A549 (cell line): ENCODE data around the gene MEGF9. TPM values are rescaled to one million over a fixed set of nuclear protein-coding genes. Genes with fewer than 3 reads are reported as not detected.
"Not testable (repeated sequence)": the region's sequence is repeated elsewhere in the genome, so short reads cannot be mapped to it uniquely, and the experiment has no call there.

Experiments
- ATAC-seq, 2 experiments: fragments of 200-7000 bp in 1 of 2; fragments of >200 bp in 1 of 2; cut with Nextera tagmentation in 1 of 2; cut with Tn5 transposase in 1 of 2; 3 replicates each; pipeline versions ENCODE4 v1.8.0 to v1.9.1; 2018 to 2020; ENCODE audit warnings: mild to moderate bottlenecking in 1 of 2, moderate library complexity in 1 of 2
- CTCF ChIA-PET: fragments of 300-600 bp; sonication (Branson Sonifier 250); formaldehyde crosslinking; extraction: SDS; loops from one replicate; lab custom pipeline; 2021; ENCODE audit warnings: antibody characterized with exemption, inconsistent platforms; lab: Yijun Ruan, JAX
- POLR2A ChIA-PET: fragments of 350-600 bp; formaldehyde crosslinking; extraction: SDS; loops from one replicate; lab custom pipeline; 2021; ENCODE audit warnings: antibody characterized with exemption, inconsistent platforms; lab: Yijun Ruan, JAX
- DNase-seq, 2 experiments: peaks; one replicate each; pipeline versions ENCODE4 v3.0.0 to v3.0.0-alpha.2; 2011 to 2016; ENCODE audit warnings: low read depth in 1 of 2, low spot score in 1 of 2
- FAIRE-seq: peaks from 2 replicates; lab custom pipeline; 2011; peaks lifted over from hg19 to GRCh38; lab: Jason Lieb, UNC
- H3K27ac ChIP-seq, 2 experiments: fragments of >200 bp; sonication (Bioruptor Twin); formaldehyde crosslinking; 3 replicates each; pipeline ENCODE4 v1.5.1; 2016 to 2017
- H3K4me1 ChIP-seq: fragments of >200 bp; sonication (Bioruptor Twin); formaldehyde crosslinking; 3 replicates; pipeline ENCODE4 v1.6.1; 2016
- H3K4me2 ChIP-seq: fragments of >200 bp; sonication (Bioruptor Twin); formaldehyde crosslinking; 3 replicates; pipeline ENCODE4 v1.6.1; 2016
- H3K4me3 ChIP-seq: fragments of >200 bp; sonication (Bioruptor Twin); formaldehyde crosslinking; 3 replicates; pipeline ENCODE4 v1.5.1; 2016
- H3K9me3 ChIP-seq: fragments of >200 bp; sonication (Bioruptor Twin); formaldehyde crosslinking; 3 replicates; pipeline ENCODE4 v1.6.1; 2016
- CBX2 ChIP-seq: fragments of 200-600 bp; sonication (generic); IDR thresholded peaks from 2 replicates; pipeline ENCODE4 v1.6.1; 2016; ENCODE audit warnings: low read depth, mild to moderate bottlenecking, borderline replicate concordance
- CBX8 ChIP-seq: fragments of 200-600 bp; sonication (generic); IDR thresholded peaks from 2 replicates; pipeline ENCODE4 v1.6.1; 2016
- CEBPB ChIP-seq, 2 experiments: fragments of >200 bp in 1 of 2; sonication (Bioruptor Twin) in 1 of 2; formaldehyde crosslinking in 1 of 2; IDR thresholded peaks; 2 replicates each; pipeline ENCODE4 v1.6.1; 2012 to 2016
- EHF ChIP-seq: fragments of 250-450 bp; sonication (Bioruptor Pico); IDR thresholded peaks from 2 replicates; pipeline ENCODE4 v1.5.0; 2020; ENCODE audit warnings: mild to moderate bottlenecking
- ESRRA ChIP-seq: fragments of 150-350 bp; IDR thresholded peaks from 2 replicates; pipeline ENCODE4 v1.6.1; 2014; ENCODE audit warnings: mild to moderate bottlenecking, low read length, borderline replicate concordance
- FOSB ChIP-seq: fragments of 250-450 bp; sonication (Bioruptor Pico); IDR thresholded peaks from 2 replicates; pipeline ENCODE4 v1.5.0; 2020; ENCODE audit warnings: mild to moderate bottlenecking, moderate library complexity
- HDAC2 ChIP-seq: fragments of 200-600 bp; sonication (generic); IDR thresholded peaks from 2 replicates; pipeline ENCODE4 v1.6.1; 2016
- HEYL ChIP-seq: fragments of 250-450 bp; sonication (Bioruptor Pico); IDR thresholded peaks from 2 replicates; pipeline ENCODE4 v1.8.0; 2021; ENCODE audit warnings: mild to moderate bottlenecking, moderate library complexity
- HOXB13 ChIP-seq: fragments of 250-450 bp; sonication (Bioruptor Pico); IDR thresholded peaks from 2 replicates; pipeline ENCODE4 v1.5.0; 2020; ENCODE audit warnings: low read depth, mild to moderate bottlenecking, moderate library complexity
- MAZ ChIP-seq: fragments of 150-350 bp; IDR thresholded peaks from 2 replicates; pipeline ENCODE4 v1.6.1; 2014; ENCODE audit warnings: antibody characterized with exemption, low read depth, low read length, borderline replicate concordance
- MYC ChIP-seq: IDR thresholded peaks from 2 replicates; pipeline ENCODE4 v1.6.1; 2012; ENCODE audit warnings: mild to moderate bottlenecking, inconsistent platforms, low read length, improper control_type of control experiment, borderline replicate concordance
- NPAS2 ChIP-seq: fragments of 250-450 bp; sonication (Bioruptor Pico); IDR thresholded peaks from 2 replicates; pipeline ENCODE4 v1.8.0; 2022; ENCODE audit warnings: mild to moderate bottlenecking, moderate library complexity, borderline replicate concordance
- NR3C1 ChIP-seq: fragments of >200 bp; sonication (Bioruptor Twin); formaldehyde crosslinking; IDR thresholded peaks from 3 replicates; pipeline ENCODE4 v1.6.1; 2017
- POLR2A ChIP-seq: IDR thresholded peaks from 2 replicates; pipeline ENCODE4 v1.6.1; 2012; ENCODE audit warnings: mild to moderate bottlenecking, low read length
- RNF2 ChIP-seq: fragments of 200-600 bp; sonication (generic); IDR thresholded peaks from 2 replicates; pipeline ENCODE4 v1.6.1; 2016; ENCODE audit warnings: low read depth, mild to moderate bottlenecking, antibody characterized with exemption, moderate library complexity, borderline replicate concordance
- SMC3 ChIP-seq: fragments of >200 bp; sonication (Bioruptor Twin); formaldehyde crosslinking; IDR thresholded peaks from 3 replicates; pipeline ENCODE4 v1.6.1; 2018; ENCODE audit warnings: inconsistent platforms
- TFCP2L1 ChIP-seq: fragments of 250-450 bp; sonication (Bioruptor Pico); IDR thresholded peaks from 2 replicates; pipeline ENCODE4 v1.5.0; 2021; ENCODE audit warnings: mild to moderate bottlenecking
- ZFP36 ChIP-seq: fragments of 450-650 bp; IDR thresholded peaks from 2 replicates; pipeline ENCODE4 v1.6.1; 2014; ENCODE audit warnings: borderline replicate concordance; ENCODE audit not compliant: partially characterized antibody
- ZNF302 ChIP-seq: fragments of 250-450 bp; sonication (Bioruptor Pico); IDR thresholded peaks from 2 replicates; pipeline ENCODE4 v1.9.0; 2021; ENCODE audit warnings: inconsistent platforms, mild to moderate bottlenecking, moderate library complexity
- WGBS: methylation state at CpG from one replicate; pipeline ENCODE4 v1.1.6; 2017; ENCODE audit errors: missing lambda C conversion rate; 5-methylcytosine and 5-hydroxymethylcytosine counted together
- polyA plus RNA-seq, 4 experiments: library from polyadenylated mRNA; depleted of rRNA in 3 of 4; stranded (reverse); fragments of >200 nt; fragmentation: RNase III in 1 of 4; extraction: RNeasy Plus Mini Kit Qiagen cat#74134 plus additional on column Dnase treatment in 1 of 4; gene quantifications; 2 replicates in 3 of 4; 3 replicates in 1 of 4; pipeline ENCODE4 v1.2.3, GENCODE V29; 2011 to 2017
- TF ChIP-seq, protein P1 (sequence below): fragments of 150-350 bp; IDR thresholded peaks from 2 replicates; pipeline ENCODE4 v1.6.1; 2014; ENCODE audit warnings: low read depth, mild to moderate bottlenecking, low read length
- TF ChIP-seq, protein P2 (sequence below): IDR thresholded peaks from 2 replicates; pipeline ENCODE4 v1.6.1; 2012
- TF ChIP-seq, protein P3 (sequence below): IDR thresholded peaks from 2 replicates; pipeline ENCODE4 v1.6.1; 2012
- TF ChIP-seq, protein P4 (sequence below): fragments of 250-450 bp; sonication (Bioruptor Pico); IDR thresholded peaks from 2 replicates; pipeline ENCODE4 v1.5.0; 2020; ENCODE audit warnings: low read depth, mild to moderate bottlenecking, moderate library complexity

Gene MEGF9
- polyA plus RNA-seq, 2 of the 4 experiments (the other 2 are of a cell fraction): 25.7 to 33.4 TPM

DNA sequence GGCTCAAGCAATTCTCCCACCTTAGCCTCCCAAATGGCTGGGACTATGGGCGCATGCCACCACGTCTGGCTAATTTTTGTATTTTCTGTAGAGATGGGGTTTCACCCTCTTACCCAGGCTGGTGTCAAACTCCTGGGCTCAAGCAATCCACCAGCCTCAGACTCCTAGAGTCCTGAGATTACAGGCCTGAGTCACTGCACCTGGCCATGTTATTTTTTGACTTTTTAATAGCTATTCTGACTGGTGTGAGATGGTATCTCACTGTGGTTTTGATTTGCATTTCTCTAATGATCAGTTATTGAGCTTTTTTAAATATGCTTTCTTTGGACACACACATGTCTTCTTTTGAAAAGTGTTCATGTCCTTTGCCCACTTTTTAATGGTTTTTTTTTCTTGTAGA lies 40.8 kb upstream of the MEGF9 start:
- ATAC-seq (no peak), FAIRE-seq (no peak), DNase-seq (no peak)
- H3K4me1 ChIP-seq: peaks cover 3% of the 10 kb centered on the region; the same call in 1 of the 3 replicates
- no peak overlapping the region for H3K4me2 ChIP-seq
- no peak for TF ChIP-seq NR3C1
- TF ChIP-seq, protein P1, sequence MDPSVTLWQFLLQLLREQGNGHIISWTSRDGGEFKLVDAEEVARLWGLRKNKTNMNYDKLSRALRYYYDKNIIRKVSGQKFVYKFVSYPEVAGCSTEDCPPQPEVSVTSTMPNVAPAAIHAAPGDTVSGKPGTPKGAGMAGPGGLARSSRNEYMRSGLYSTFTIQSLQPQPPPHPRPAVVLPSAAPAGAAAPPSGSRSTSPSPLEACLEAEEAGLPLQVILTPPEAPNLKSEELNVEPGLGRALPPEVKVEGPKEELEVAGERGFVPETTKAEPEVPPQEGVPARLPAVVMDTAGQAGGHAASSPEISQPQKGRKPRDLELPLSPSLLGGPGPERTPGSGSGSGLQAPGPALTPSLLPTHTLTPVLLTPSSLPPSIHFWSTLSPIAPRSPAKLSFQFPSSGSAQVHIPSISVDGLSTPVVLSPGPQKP: no peak
- TF ChIP-seq, protein P2, sequence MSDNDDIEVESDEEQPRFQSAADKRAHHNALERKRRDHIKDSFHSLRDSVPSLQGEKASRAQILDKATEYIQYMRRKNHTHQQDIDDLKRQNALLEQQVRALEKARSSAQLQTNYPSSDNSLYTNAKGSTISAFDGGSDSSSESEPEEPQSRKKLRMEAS: no peak
- TF ChIP-seq CBX8: no peak
- no peak for TF ChIP-seq POLR2A
- TF ChIP-seq, protein P3, sequence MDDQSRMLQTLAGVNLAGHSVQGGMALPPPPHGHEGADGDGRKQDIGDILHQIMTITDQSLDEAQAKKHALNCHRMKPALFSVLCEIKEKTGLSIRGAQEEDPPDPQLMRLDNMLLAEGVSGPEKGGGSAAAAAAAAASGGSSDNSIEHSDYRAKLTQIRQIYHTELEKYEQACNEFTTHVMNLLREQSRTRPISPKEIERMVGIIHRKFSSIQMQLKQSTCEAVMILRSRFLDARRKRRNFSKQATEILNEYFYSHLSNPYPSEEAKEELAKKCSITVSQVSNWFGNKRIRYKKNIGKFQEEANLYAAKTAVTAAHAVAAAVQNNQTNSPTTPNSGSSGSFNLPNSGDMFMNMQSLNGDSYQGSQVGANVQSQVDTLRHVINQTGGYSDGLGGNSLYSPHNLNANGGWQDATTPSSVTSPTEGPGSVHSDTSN: no peak
- TF ChIP-seq ZNF302 (CRISPR knock-in tag): no peak
- no peak for TF ChIP-seq ZFP36
- no peak for TF ChIP-seq EHF (CRISPR knock-in tag)
- TF ChIP-seq NPAS2: no peak
- TF ChIP-seq ESRRA: no peak
- no peak for TF ChIP-seq HOXB13 (CRISPR knock-in tag)
- TF ChIP-seq RNF2: no peak
- no peak for TF ChIP-seq FOSB (CRISPR knock-in tag)
- no peak for TF ChIP-seq TFCP2L1 (CRISPR knock-in tag)
- no peak for TF ChIP-seq CBX2
- no peak for TF ChIP-seq HEYL
- no peak for TF ChIP-seq HDAC2
- no peak overlapping the region for H3K4me3 ChIP-seq
- ChIA-PET POLR2A (no interaction called here), CTCF (interaction anchor here (0.6 to 5.5 kb wide), 33 partner anchors 10 to 1512 kb away, joined by 3 to 96 read pairs (median 7); partner anchors contain the start of genes FBXW2 and MEGF9)
- WGBS: 93% methylated on average over 2 of the region's 2 CpGs
- no peak overlapping the region for H3K27ac ChIP-seq
- no peaks in the 10 kb centered on the region for H3K9me3 ChIP-seq

DNA sequence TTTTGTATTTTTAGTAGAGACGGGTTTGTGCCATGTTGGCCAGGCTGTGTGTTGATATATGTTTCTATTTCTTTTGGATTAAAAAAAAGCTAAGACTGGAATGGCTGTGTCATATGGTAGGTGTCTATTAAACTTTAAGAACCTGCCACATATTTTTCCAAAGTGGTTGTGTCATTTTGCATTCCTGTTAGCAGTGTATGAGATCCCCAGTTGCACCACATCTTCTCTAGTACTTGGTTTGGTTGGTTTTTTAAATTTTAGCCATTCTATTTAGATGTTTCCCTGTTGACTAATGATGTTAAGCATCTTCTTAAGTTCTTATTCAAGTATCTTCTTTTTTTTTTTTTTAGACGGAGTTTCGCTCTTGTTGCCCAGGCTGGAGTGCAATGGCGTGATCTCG lies 36.2 kb upstream of the MEGF9 start:
- CTCF ChIA-PET: interaction anchor here (1.7 kb wide), 1 partner anchor 9 kb away, joined by 5 read pairs; no protein-coding TSS in a partner anchor
- ATAC-seq: no peak
- no peak for TF ChIP-seq MAZ
- no peak for TF ChIP-seq CEBPB (IDR thresholded peaks at IDR 0.05)
- TF ChIP-seq HOXB13 (CRISPR knock-in tag): no peak
- no peak for TF ChIP-seq NPAS2
- Histone ChIP-seq H3K9me3 (no peaks in the 10 kb centered on the region), H3K4me3 (no peak overlapping the region), H3K27ac (no peak overlapping the region), H3K4me2 (no peak overlapping the region), H3K4me1 (no peaks in the 10 kb centered on the region)
- POLR2A ChIA-PET: no interaction called here
- WGBS: 93% methylated on average over 5 of the region's 5 CpGs
- FAIRE-seq: no peak
- DNase-seq: no peak

DNA sequence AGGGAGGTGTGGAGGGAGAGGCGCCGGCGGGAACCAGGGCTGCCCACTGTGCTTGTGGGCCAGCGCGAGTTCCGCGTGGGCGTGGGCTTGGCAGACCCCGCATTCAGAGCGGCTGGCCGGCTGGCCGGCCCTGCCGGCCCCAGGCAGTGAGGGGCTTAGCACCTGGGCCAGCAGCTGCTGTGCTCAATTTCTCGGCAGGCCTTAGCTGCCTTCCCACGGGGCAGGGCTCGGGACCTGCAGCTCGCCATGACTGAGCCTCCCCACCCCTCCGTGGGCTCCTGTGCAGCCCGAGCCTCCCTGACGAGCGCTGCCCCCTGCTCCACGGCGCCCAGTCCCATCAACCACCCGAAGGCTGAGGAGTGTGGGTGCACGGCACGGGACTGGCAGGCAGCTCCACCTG lies 32.1 kb upstream of the MEGF9 start:
- whole genome bisulfite sequencing: 93% methylated on average over 26 of the region's 26 CpGs
- H3K4me1 ChIP-seq, ATAC-seq, DNase-seq, H3K27ac ChIP-seq, H3K4me2 ChIP-seq, H3K9me3 ChIP-seq, POLR2A ChIA-PET, FAIRE-seq, H3K4me3 ChIP-seq: not testable (repeated sequence)
- CTCF ChIA-PET: interaction anchor here (0.7 to 4.7 kb wide), 6 partner anchors 9 to 289 kb away, joined by 3 to 19 read pairs (median 4); no protein-coding TSS in a partner anchor

DNA sequence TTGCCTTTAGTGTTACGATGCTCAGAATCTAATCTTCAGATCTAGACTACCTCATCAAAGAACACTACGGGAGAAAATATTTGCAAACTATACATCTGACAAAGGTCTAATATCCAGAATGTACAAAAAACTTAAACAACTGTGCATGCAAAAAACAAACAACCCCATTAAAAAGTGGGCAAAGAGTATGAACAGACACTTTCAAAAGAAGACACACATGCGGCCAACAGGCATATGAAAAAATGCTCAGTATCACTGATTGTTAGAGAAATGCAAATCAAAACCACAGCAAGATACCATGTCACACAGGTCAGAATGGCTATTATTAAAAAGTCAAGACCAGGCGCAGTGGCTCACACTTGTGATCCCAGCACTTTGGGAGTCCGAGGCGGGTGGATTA lies 31.0 kb upstream of the MEGF9 start:
- ATAC-seq: no peak
- POLR2A ChIA-PET: no interaction called here
- WGBS: 75% methylated on average over 6 of the region's 6 CpGs

More for the DNA sequence above, 31.0 kb upstream of the MEGF9 start:
- no peak overlapping the region for H3K4me3 ChIP-seq
- CTCF ChIA-PET: interaction anchor here (0.6 to 4.7 kb wide), 4 partner anchors 10 to 25 kb away, joined by 3 to 19 read pairs (median 6); no protein-coding TSS in a partner anchor
- FAIRE-seq: no peak
- H3K27ac ChIP-seq: no peak overlapping the region
- TF ChIP-seq, protein P4, sequence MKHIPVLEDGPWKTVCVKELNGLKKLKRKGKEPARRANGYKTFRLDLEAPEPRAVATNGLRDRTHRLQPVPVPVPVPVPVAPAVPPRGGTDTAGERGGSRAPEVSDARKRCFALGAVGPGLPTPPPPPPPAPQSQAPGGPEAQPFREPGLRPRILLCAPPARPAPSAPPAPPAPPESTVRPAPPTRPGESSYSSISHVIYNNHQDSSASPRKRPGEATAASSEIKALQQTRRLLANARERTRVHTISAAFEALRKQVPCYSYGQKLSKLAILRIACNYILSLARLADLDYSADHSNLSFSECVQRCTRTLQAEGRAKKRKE (CRISPR knock-in tag): no peak
- TF ChIP-seq CEBPB (IDR thresholded peaks at IDR 0.05) (no peak), SMC3 (no peak), MYC (no peak)
- peaks cover 9% of the 10 kb centered on the region; the same call in 1 of the 3 replicates for H3K4me1 ChIP-seq
- DNase-seq: no peak
- no peaks in the 10 kb centered on the region for H3K9me3 ChIP-seq
- H3K4me2 ChIP-seq: no peak overlapping the region
